Prostate gland (tissue), 2 donors: ENCODE results near the gene GALR1.

Experiments used
- CTCF ChIP-seq, 4 experiments: fragments of 200-600 bp in 2 of 4; fragments of 450-650 bp in 2 of 4; sonication (generic) in 2 of 4; IDR thresholded peaks; 1 replicate in 3 of 4; 2 replicates in 1 of 4; pipeline ENCODE4 v1.5.1; 2016 to 2019; ENCODE audit warnings: antibody characterized with exemption in 4 of 4, mild to moderate bottlenecking in 2 of 4, moderate library complexity in 2 of 4
- POLR2AphosphoS5 ChIP-seq: sonication (generic); formaldehyde crosslinking; IDR thresholded peaks from one replicate; pipeline ENCODE4 v1.6.1; 2017; ENCODE audit warnings: antibody characterized with exemption

GRCh38 chr18:77248873-77249568, 627 bp upstream of the GALR1 start:
- TF ChIP-seq CTCF (IDR thresholded peaks at IDR 0.05) = no peak
- no peak for TF ChIP-seq POLR2AphosphoS5
